Testis (tissue), 3 donors: ENCODE measurements around the gene PRKAG2. TPM values are rescaled to one million over a fixed set of nuclear protein-coding genes. Genes with fewer than 3 reads are reported as not detected.

Experiments
- DNase-seq: peaks from one replicate; pipeline ENCODE4 v3.0.0-alpha.2; 2019
- H3K27ac ChIP-seq, 2 donors: fragments of 200-600 bp; sonication (generic); one replicate each; pipeline ENCODE4 v1.5.1; 2019
- H3K27me3 ChIP-seq: fragments of 200-600 bp; sonication (generic); one replicate; pipeline ENCODE4 v1.5.1; 2019
- H3K36me3 ChIP-seq: fragments of 200-600 bp; sonication (generic); one replicate; pipeline ENCODE4 v1.5.1; 2017; ENCODE audit warnings: low read depth; ENCODE audit errors: missing control alignments
- H3K4me1 ChIP-seq: fragments of 200-600 bp; sonication (generic); one replicate; pipeline ENCODE4 v1.5.1; 2019
- H3K4me3 ChIP-seq, 2 donors: fragments of 200-600 bp; sonication (generic); one replicate each; pipeline ENCODE4 v1.5.1; 2017 to 2019
- H3K9me3 ChIP-seq: fragments of 200-600 bp; sonication (generic); one replicate; pipeline ENCODE4 v1.5.1; 2017
- POLR2A ChIP-seq: fragments of 450-650 bp; IDR thresholded peaks from one replicate; pipeline ENCODE4 v1.6.1; 2017; ENCODE audit warnings: antibody characterized with exemption, mild to moderate bottlenecking, moderate library complexity
- WGBS, 2 donors: methylation state at CpG; one replicate each; pipeline ENCODE4 v1.1.5; 2018; 5-methylcytosine and 5-hydroxymethylcytosine counted together
- intact Hi-C: fragments of 100-400 bp; cut with DNase I; formaldehyde crosslinking; loops from one replicate; pipeline ENCODE4 v1.15.1; 2023; ENCODE audit warnings: low total_unique reads
- polyA plus RNA-seq: library from polyadenylated mRNA; stranded (reverse); fragments of 350-450 nt; fragmentation: Illumina TruSeq; extraction: RNeasy Lipid Tissue Mini Kit (QIAGEN cat#74804); gene quantifications from one replicate; pipeline ENCODE4 v1.2.3, GENCODE V29; 2014; ENCODE audit warnings: low read depth, low replicate concordance; ENCODE audit not compliant: insufficient read depth
- total RNA-seq, 2 donors: library from RNA; depleted of rRNA; stranded (reverse); fragments of >200 nt; gene quantifications; one replicate each; pipeline ENCODE4 v1.2.3, GENCODE V29; 2016
- TF ChIP-seq, protein P1 (sequence below), 3 experiments: fragments of 450-650 bp in 2 of 3; fragments of 200-600 bp in 1 of 3; sonication (generic) in 1 of 3; IDR thresholded peaks; one replicate each; pipeline ENCODE4 v1.5.1; 2016 to 2019; ENCODE audit warnings: antibody characterized with exemption in 3 of 3, mild to moderate bottlenecking in 2 of 3, moderate library complexity in 1 of 3

Gene PRKAG2
- total and polyA plus RNA-seq, 3 donors from 2014 or later: 27.9 to 28.7 (median 28.6) TPM

DNA sequence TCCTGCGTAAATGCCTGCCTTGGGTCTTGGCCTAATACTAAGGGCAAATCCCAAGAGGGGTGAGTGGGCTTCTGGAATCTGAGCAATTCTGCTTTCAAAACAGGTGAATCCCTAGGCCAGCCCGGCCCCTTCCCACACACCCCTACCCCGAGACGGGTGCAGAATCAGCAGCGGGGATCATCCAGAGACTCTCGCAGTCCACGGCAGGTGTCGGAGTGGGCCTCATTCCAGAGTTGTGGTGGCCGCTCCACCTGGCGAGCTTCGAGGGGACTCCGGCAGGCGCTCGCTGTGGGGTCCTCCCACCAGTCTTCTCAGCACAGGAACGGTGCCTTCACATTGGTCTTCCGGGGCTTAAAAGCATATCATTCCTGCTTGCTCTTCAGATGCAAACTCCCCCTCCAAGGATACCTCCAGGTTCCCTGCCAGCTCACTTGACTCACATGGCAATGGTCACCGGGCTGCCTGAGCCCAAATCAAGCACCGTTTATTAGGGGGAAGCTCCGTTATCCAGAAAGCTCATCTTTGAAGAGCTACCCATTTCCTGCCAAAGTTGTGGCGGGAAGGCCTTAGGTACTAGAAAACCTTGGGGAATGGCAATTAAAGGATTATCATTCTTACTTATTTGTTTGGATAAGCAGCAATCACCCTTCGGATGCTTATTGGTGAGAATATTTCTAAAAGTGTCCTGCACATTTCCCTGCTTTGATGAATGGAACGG is 67.6 kb downstream of the PRKAG2 start:
- no peaks in the 10 kb centered on the region for H3K36me3 ChIP-seq

DNA sequence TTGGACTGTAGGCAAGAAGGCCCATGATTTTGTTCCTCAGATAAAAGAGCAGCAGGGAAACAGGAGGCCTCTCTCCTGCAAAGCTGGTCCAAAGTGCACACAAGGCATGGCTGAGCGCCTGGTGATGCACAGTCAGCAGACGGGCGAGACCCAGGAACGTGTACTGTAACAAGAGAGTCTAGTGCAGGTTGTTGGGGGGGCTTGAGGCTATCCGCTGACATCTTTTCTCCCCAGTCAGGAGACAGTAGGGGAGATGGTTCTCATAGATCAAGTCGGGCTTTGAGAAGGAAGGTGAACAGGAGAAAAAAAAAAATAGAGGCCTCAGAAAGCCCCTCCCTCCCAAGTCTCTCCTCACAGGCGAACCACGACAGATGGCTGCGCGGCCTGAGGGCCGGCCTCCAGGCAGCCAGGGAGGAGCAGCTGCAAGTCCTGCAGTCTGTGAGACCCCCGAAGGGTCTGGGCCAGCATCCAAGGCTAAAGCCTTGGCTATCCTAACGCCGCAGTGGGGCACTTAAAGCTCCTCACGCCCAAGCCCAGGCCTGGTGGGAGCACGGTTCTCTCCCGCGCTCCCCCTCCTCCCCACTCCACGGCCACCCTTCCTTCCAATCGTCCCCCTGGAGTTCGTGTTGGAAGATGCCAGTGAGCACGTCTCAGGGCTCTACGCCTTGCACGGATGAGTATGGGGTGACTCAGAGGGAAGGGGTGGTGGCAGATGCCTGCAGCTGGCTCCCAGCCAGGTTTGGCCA is 68.3 kb downstream of the PRKAG2 start:
- no peaks in the 10 kb centered on the region for H3K27me3 ChIP-seq
- no peaks in the 10 kb centered on the region for H3K4me1 ChIP-seq
- WGBS, 2 donors: 80 to 83% methylated on average over 20 to 24 of the region's 24 CpGs
- no peak for TF ChIP-seq POLR2A
- TF ChIP-seq, protein P1, sequence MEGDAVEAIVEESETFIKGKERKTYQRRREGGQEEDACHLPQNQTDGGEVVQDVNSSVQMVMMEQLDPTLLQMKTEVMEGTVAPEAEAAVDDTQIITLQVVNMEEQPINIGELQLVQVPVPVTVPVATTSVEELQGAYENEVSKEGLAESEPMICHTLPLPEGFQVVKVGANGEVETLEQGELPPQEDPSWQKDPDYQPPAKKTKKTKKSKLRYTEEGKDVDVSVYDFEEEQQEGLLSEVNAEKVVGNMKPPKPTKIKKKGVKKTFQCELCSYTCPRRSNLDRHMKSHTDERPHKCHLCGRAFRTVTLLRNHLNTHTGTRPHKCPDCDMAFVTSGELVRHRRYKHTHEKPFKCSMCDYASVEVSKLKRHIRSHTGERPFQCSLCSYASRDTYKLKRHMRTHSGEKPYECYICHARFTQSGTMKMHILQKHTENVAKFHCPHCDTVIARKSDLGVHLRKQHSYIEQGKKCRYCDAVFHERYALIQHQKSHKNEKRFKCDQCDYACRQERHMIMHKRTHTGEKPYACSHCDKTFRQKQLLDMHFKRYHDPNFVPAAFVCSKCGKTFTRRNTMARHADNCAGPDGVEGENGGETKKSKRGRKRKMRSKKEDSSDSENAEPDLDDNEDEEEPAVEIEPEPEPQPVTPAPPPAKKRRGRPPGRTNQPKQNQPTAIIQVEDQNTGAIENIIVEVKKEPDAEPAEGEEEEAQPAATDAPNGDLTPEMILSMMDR (IDR thresholded peaks at IDR 0.05): no peak
- DNase-seq: no peak
- intact Hi-C loops: no loop called here
- H3K27ac ChIP-seq: no peak overlapping the region
- no peak overlapping the region for H3K4me3 ChIP-seq
- H3K36me3 ChIP-seq: no peaks in the 10 kb centered on the region
- no peaks in the 10 kb centered on the region for H3K9me3 ChIP-seq

More for the DNA sequence above, 67.6 kb downstream of the PRKAG2 start:
- TF ChIP-seq, protein P1 (IDR thresholded peaks at IDR 0.05): no peak
- TF ChIP-seq POLR2A: no peak
- no peaks in the 10 kb centered on the region for H3K27me3 ChIP-seq
- intact Hi-C loops: no loop called here
- H3K9me3 ChIP-seq: no peaks in the 10 kb centered on the region
- WGBS, 2 donors: 89 to 94% methylated on average over 21 to 22 of the region's 22 CpGs
- no peaks in the 10 kb centered on the region for H3K4me1 ChIP-seq
- no peak overlapping the region for H3K27ac ChIP-seq
- H3K4me3 ChIP-seq: no peak overlapping the region
- no peak for DNase-seq

DNA sequence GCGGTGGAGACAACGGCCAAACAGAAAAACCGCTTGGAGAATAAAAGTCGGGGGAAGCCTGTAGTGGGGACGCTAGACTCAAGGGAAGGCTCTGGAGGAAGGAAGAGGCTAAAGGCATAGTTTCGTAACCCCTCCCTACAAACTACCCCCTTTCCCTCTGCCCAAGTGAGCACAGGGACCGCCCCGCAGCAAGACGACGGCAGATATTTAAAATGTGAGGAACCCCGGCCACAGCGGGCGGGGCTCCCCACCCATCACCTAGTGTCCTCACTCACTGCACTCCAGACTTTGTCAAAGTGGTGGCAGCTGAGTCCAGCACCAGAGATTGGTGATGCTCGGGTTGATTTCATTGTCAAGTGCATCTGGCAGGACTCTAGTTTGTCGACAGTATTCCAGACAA is 69.1 kb downstream of the PRKAG2 start:
- no peaks in the 10 kb centered on the region for H3K4me1 ChIP-seq
- intact Hi-C loops: no loop called here
- no peak overlapping the region for H3K4me3 ChIP-seq
- TF ChIP-seq, protein P1 (IDR thresholded peaks at IDR 0.05): no peak
- TF ChIP-seq POLR2A: no peak
- no peak overlapping the region for H3K27ac ChIP-seq
- WGBS, 2 donors: 86 to 88% methylated on average over 15 of the region's 15 CpGs
- no peaks in the 10 kb centered on the region for H3K27me3 ChIP-seq
- DNase-seq: no peak
- H3K36me3 ChIP-seq: no peaks in the 10 kb centered on the region
- H3K9me3 ChIP-seq: no peaks in the 10 kb centered on the region

DNA sequence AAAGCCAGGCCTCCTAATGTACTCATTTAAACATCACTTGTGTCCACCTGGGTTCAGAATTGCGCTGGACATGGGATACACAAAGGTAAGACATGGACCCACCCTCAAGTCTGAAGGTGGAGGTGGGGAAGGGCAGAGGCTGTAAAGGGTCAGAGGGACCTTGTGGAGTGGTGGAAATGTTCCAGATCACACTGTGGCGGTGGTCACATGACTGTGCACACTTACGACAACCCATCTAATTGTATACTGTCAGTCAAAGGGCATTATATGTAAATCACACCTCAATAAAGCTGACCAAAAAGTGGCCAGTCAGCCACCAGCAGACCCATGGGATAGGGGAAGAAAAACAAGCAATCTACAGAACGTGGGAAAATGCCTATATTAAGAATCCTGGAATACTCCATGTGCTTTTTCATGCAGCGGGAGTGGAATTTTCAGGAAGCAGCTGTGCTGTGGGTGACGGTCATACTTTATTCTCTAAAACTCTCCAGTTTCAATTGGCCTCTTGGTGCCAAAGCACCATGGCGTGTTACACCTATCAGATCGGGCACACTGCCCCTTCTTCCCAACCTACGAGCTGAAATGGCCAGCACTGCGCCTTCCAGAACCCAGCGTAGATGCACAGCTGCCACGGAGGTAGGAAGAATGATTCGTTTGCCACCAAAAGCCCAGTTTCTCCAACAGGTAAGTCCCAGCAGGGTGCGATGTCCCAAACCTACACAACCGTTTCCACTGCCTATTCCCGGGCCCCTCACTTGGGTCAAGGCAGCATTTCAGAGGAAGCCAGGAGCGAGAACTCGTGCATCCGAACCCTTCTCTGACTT is 69.8 kb downstream of the PRKAG2 start:
- no peaks in the 10 kb centered on the region for H3K36me3 ChIP-seq
- no peak for TF ChIP-seq POLR2A
- TF ChIP-seq, protein P1 (IDR thresholded peaks at IDR 0.05): no peak
- intact Hi-C loops: no loop called here
- WGBS, 2 donors: 82% methylated on average over 17 to 19 of the region's 19 CpGs
- no peaks in the 10 kb centered on the region for H3K9me3 ChIP-seq
- H3K27me3 ChIP-seq: no peaks in the 10 kb centered on the region
- no peak overlapping the region for H3K27ac ChIP-seq
- no peak for DNase-seq
- H3K4me1 ChIP-seq: no peaks in the 10 kb centered on the region
- no peak overlapping the region for H3K4me3 ChIP-seq
